ENCODE measurements around the gene LAPTM4A.

Gene LAPTM4A

GRCh38 chr2:20011276-20012031 is 40.0 kb downstream of the LAPTM4A start:
- Histone ChIP-seq H3K27ac (no peak overlapping the region), H3K4me3 (ENCODE audit: low read depth, low read length) (no peak overlapping the region), H3K36me3 (no peaks in the 10 kb centered on the region), H3K27me3 (ENCODE audit: insufficient read depth, low read depth, severe bottlenecking) (peaks cover 11% of the 10 kb centered on the region), H3K9me3 (ENCODE audit: severe bottlenecking) (peaks cover 2% of the 10 kb centered on the region)
- DNase-seq, result no peak
- TF ChIP-seq, protein P1, sequence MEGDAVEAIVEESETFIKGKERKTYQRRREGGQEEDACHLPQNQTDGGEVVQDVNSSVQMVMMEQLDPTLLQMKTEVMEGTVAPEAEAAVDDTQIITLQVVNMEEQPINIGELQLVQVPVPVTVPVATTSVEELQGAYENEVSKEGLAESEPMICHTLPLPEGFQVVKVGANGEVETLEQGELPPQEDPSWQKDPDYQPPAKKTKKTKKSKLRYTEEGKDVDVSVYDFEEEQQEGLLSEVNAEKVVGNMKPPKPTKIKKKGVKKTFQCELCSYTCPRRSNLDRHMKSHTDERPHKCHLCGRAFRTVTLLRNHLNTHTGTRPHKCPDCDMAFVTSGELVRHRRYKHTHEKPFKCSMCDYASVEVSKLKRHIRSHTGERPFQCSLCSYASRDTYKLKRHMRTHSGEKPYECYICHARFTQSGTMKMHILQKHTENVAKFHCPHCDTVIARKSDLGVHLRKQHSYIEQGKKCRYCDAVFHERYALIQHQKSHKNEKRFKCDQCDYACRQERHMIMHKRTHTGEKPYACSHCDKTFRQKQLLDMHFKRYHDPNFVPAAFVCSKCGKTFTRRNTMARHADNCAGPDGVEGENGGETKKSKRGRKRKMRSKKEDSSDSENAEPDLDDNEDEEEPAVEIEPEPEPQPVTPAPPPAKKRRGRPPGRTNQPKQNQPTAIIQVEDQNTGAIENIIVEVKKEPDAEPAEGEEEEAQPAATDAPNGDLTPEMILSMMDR (IDR thresholded peaks at IDR 0.05; ENCODE audit: low read depth, low read length), result no peak

DNA sequence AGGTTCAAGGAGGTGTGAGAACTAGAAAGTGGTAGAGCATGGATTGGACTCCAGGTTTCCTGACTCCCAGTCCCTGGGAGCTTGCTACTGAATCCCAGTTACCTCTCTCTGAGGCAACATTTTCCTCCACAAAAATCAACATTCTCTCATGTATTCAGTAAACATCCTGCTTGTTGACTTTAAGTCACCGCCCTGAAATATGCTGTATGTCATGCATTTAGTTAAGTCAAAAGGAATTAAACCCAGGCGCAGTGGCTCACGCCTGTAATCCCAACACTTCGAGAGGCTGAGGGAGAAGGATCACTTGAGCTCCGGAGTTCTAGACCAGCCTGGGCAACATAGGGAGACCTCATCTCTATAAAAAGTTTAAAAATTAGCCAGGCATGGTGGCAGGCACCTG is 42.7 kb downstream of the LAPTM4A start:
- Histone ChIP-seq H3K27ac (no peak overlapping the region), H3K36me3 (no peaks in the 10 kb centered on the region), H3K4me3 (ENCODE audit: low read depth, low read length) (no peak overlapping the region), H3K9me3 (ENCODE audit: severe bottlenecking) (no peaks in the 10 kb centered on the region), H3K27me3 (ENCODE audit: insufficient read depth, low read depth, severe bottlenecking) (peaks cover 11% of the 10 kb centered on the region)
- DNase-seq, result no peak
- TF ChIP-seq, protein P1 (IDR thresholded peaks at IDR 0.05; ENCODE audit: low read depth, low read length), result no peak

DNA sequence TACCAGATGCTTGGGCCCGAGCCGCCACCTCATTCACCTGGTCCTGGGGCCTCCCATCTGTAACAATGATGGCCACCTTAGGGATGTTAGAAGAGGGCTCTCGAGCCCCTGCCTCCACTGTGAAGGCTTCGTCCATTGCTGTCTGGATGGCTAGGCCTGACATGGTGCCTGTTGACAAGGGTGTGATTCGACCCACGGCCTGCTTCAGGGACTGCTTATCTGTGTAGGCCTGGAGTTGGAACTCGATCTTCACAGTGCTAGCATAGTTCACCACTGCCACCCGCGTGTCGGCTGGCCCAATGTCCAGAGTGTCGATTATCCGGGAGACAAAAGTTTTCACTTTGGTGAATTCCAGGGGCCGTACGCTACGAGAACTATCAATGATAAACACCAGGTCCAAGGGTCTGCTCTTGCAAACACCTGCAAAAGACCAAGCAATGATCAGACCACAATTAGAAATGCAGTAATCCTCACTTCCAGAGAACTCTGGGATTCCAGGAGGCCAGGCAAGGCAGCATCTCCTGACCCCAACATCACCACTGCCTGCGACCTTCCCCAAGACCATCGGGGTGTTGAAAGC is 45.4 kb downstream of the LAPTM4A start:
- H3K4me3 ChIP-seq (ENCODE audit: low read depth, low read length), result no peak overlapping the region
- no peaks in the 10 kb centered on the region for H3K27me3 ChIP-seq (ENCODE audit: insufficient read depth, low read depth, severe bottlenecking)
- TF ChIP-seq, protein P1 (IDR thresholded peaks at IDR 0.05; ENCODE audit: low read depth, low read length), result no peak
- H3K27ac ChIP-seq, result no peak overlapping the region
- H3K36me3 ChIP-seq, result no peaks in the 10 kb centered on the region
- no peaks in the 10 kb centered on the region for H3K9me3 ChIP-seq (ENCODE audit: severe bottlenecking)
- no peak for DNase-seq

DNA sequence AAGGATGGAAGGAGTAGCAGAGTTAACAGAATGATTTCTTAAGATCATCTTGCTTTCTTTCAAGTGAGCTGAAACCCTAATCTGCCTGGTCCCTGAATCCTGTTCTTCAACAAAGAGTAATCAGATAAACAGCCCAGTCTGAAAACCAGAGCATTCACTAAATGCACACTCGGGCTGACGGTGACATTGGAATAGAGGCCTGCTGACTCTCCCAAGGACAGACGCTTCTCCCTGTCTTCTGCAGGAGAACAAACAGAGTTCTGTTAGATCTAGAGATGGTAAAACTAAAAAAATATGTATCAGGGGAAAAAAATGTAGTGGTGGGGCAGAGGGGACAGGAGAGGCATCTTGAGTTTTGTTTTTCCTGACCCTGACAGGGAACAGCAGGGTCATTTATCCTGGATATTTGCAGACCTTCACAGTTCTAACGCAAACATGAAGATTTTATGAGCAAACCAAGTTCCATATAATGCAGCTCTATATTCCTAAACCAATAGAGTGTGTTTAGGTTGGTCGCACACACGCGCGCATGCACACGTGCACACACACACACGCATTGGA is 46.3 kb downstream of the LAPTM4A start:
- DNase-seq, result no peak
- Histone ChIP-seq H3K27ac (no peak overlapping the region), H3K9me3 (ENCODE audit: severe bottlenecking) (no peaks in the 10 kb centered on the region), H3K4me3 (ENCODE audit: low read depth, low read length) (no peak overlapping the region), H3K27me3 (ENCODE audit: insufficient read depth, low read depth, severe bottlenecking) (no peaks in the 10 kb centered on the region), H3K36me3 (no peaks in the 10 kb centered on the region)
- TF ChIP-seq, protein P1 (IDR thresholded peaks at IDR 0.05; ENCODE audit: low read depth, low read length), result no peak

GRCh38 chr2:20001361-20001863 is 50.0 kb downstream of the LAPTM4A start:
- TF ChIP-seq, protein P1 (IDR thresholded peaks at IDR 0.05; ENCODE audit: low read depth, low read length), result no peak
- Histone ChIP-seq H3K27ac (no peak overlapping the region), H3K9me3 (ENCODE audit: severe bottlenecking) (no peaks in the 10 kb centered on the region), H3K27me3 (ENCODE audit: insufficient read depth, low read depth, severe bottlenecking) (no peaks in the 10 kb centered on the region), H3K36me3 (no peaks in the 10 kb centered on the region), H3K4me3 (ENCODE audit: low read depth, low read length) (no peak overlapping the region)
- DNase-seq, result no peak
